ENCODE measurements around the gene ADIG. TPM values are rescaled to one million over a fixed set of nuclear protein-coding genes. Genes with fewer than 3 reads are reported as not detected.

The ADIG gene
- total RNA-seq, 2 experiments from 2014 or later, result not detected

- no peak for DNase-seq
- Histone ChIP-seq H3K4me3 (ENCODE audit: low read length) (no peak within 1 kb of the TSS), H3K27me3 (ENCODE audit: control insufficient read depth in 1 of 2, insufficient read depth in 2 of 2, low read length in 2 of 2) (peaks cover 35 to 49% of the 10 kb centered on the region in 2 experiments), H3K4me1 (ENCODE audit: insufficient read depth, low read length) (peaks cover 11% of the 10 kb centered on the region), H3K27ac (ENCODE audit: low read depth in 1 of 2, low read length in 2 of 2) (no peak within 1 kb of the TSS), H3K9me3 (ENCODE audit: control insufficient read depth in 1 of 2, insufficient read depth in 1 of 2, low read length in 2 of 2) (no peaks in the 10 kb centered on the region), H3K36me3 (ENCODE audit: insufficient read depth, low read length) (no peaks in the 10 kb centered on the region)
- Mint-ChIP-seq H3K36me3 (ENCODE audit: low read depth) (no peaks in the 10 kb centered on the region), H3K4me1 (ENCODE audit: low read depth) (peaks cover 6% of the 10 kb centered on the region), H3K4me3 (no peak within 1 kb of the TSS), H3K9me3 (no peaks in the 10 kb centered on the region), H3K27me3 (peaks cover 67% of the 10 kb centered on the region), H3K27ac (no peak within 1 kb of the TSS)
- intact Hi-C loops (cut with DNase I, micrococcal nuclease), result no loop called here
- CTCF ChIA-PET, result no interaction called here
- no peak for ATAC-seq (ENCODE audit: poor library complexity)
- TF ChIP-seq CTCF (IDR thresholded peaks at IDR 0.05), result no peak
- POLR2A ChIA-PET, result no interaction called here
Measured at GRCh38 chr20:38601216-38602184, 20.5 kb downstream of the ADIG start, which contains the start of gene ARHGAP40. Gene ARHGAP40, plus strand, starts transcription at chr20:38601809.

GRCh38 chr20:38602185-38602581, 21.2 kb downstream of the ADIG start:
- Mint-ChIP-seq H3K36me3 (ENCODE audit: low read depth) (no peaks in the 10 kb centered on the region), H3K27ac (no peak overlapping the region), H3K4me1 (ENCODE audit: low read depth) (peaks cover 6% of the 10 kb centered on the region), H3K4me3 (no peak overlapping the region), H3K27me3 (peaks cover 72% of the 10 kb centered on the region), H3K9me3 (no peaks in the 10 kb centered on the region)
- intact Hi-C loops (cut with DNase I, micrococcal nuclease), result no loop called here
- no peak for TF ChIP-seq CTCF (IDR thresholded peaks at IDR 0.05)
- H3K4me1 ChIP-seq (ENCODE audit: insufficient read depth, low read length), result peaks cover 11% of the 10 kb centered on the region
- peaks cover 35 to 49% of the 10 kb centered on the region in 2 experiments for H3K27me3 ChIP-seq (ENCODE audit: control insufficient read depth in 1 of 2, insufficient read depth in 2 of 2, low read length in 2 of 2)
- H3K9me3 ChIP-seq (ENCODE audit: control insufficient read depth in 1 of 2, insufficient read depth in 1 of 2, low read length in 2 of 2), result no peaks in the 10 kb centered on the region
- H3K36me3 ChIP-seq (ENCODE audit: insufficient read depth, low read length), result no peaks in the 10 kb centered on the region
- no peak for DNase-seq
- H3K4me3 ChIP-seq (ENCODE audit: low read length), result no peak overlapping the region
- CTCF ChIA-PET, result no interaction called here
- no peak for ATAC-seq (ENCODE audit: poor library complexity)
- H3K27ac ChIP-seq (ENCODE audit: low read depth in 1 of 2, low read length in 2 of 2), result no peak overlapping the region
- POLR2A ChIA-PET, result no interaction called here

- Mint-ChIP-seq H3K4me1 (ENCODE audit: low read depth) (peaks cover 6% of the 10 kb centered on the region), H3K27ac (no peak overlapping the region), H3K36me3 (ENCODE audit: low read depth) (no peaks in the 10 kb centered on the region), H3K4me3 (no peak overlapping the region), H3K9me3 (no peaks in the 10 kb centered on the region), H3K27me3 (peaks cover 76% of the 10 kb centered on the region)
- peaks cover 11% of the 10 kb centered on the region for H3K4me1 ChIP-seq (ENCODE audit: insufficient read depth, low read length)
- TF ChIP-seq CTCF (IDR thresholded peaks at IDR 0.05), result no peak
- ATAC-seq (ENCODE audit: poor library complexity), result no peak
- H3K27ac ChIP-seq (ENCODE audit: low read depth in 1 of 2, low read length in 2 of 2), result no peak overlapping the region
- H3K9me3 ChIP-seq (ENCODE audit: control insufficient read depth in 1 of 2, insufficient read depth in 1 of 2, low read length in 2 of 2), result no peaks in the 10 kb centered on the region
- CTCF ChIA-PET, result no interaction called here
- DNase-seq, result no peak
- intact Hi-C loops (cut with DNase I, micrococcal nuclease), result no loop called here
- no peaks in the 10 kb centered on the region for H3K36me3 ChIP-seq (ENCODE audit: insufficient read depth, low read length)
- H3K4me3 ChIP-seq (ENCODE audit: low read length), result no peak overlapping the region
- peaks cover 35 to 49% of the 10 kb centered on the region in 2 experiments for H3K27me3 ChIP-seq (ENCODE audit: control insufficient read depth in 1 of 2, insufficient read depth in 2 of 2, low read length in 2 of 2)
- POLR2A ChIA-PET, result no interaction called here
Measured at GRCh38 chr20:38603286-38603685, 22.3 kb downstream of the ADIG start.

Data from CD4-positive, alpha-beta T cell (primary cell).